ENCODE measurements around the gene OVAAL. TPM values are rescaled to one million over a fixed set of nuclear protein-coding genes. Genes with fewer than 3 reads are reported as not detected.

OVAAL gene
- total and polyA plus RNA-seq, 9 of the 15 experiments (the other 6 are each of a cell fraction or from before 2014, with no cell fraction given): 0.04 to 0.18 (median 0.08) TPM; not detected in 4

GRCh38 chr1:180563026-180563827, 4.5 kb downstream of the OVAAL start (continued):
- TF ChIP-seq ZNF239 (CRISPR knock-in tag; IDR thresholded peaks at IDR 0.05): peak; percentile 46; the same call in 1 of the 2 replicates
- TF ChIP-seq EGR1 (conservative IDR thresholded peaks at IDR 0.05): no peak
- TF ChIP-seq CREB3L1 (IDR thresholded peaks at IDR 0.05; ENCODE audit: borderline replicate concordance, low read depth): 0 out of 2 replicates have a peak, but pooled peaks have one; percentile 7
- TF ChIP-seq FOSL1 (tag; conservative IDR thresholded peaks at IDR 0.05): peak; percentile 66
- TF ChIP-seq TAF7 (tag; IDR thresholded peaks at IDR 0.05): peak; percentile 43
- TF ChIP-seq ZKSCAN8 (CRISPR knock-in tag; IDR thresholded peaks at IDR 0.05): peak; percentile 88
- TF ChIP-seq SMARCA4 (IDR thresholded peaks at IDR 0.05): peak; percentile 76; the same call in 1 of the 2 replicates
- no peak for TF ChIP-seq NR4A1 (CRISPR knock-in tag; IDR thresholded peaks at IDR 0.05)
- peak; percentile 88 for TF ChIP-seq NR4A1 (tag; IDR thresholded peaks at IDR 0.05)
- TF ChIP-seq, protein P1, sequence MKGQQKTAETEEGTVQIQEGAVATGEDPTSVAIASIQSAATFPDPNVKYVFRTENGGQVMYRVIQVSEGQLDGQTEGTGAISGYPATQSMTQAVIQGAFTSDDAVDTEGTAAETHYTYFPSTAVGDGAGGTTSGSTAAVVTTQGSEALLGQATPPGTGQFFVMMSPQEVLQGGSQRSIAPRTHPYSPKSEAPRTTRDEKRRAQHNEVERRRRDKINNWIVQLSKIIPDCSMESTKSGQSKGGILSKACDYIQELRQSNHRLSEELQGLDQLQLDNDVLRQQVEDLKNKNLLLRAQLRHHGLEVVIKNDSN (CRISPR knock-in tag; IDR thresholded peaks at IDR 0.05): peak; percentile 28; the same call in 1 of the 2 replicates
- peak; percentile 66; the same call in 1 of the 2 replicates for TF ChIP-seq HDAC2 (IDR thresholded peaks at IDR 0.05)
- TF ChIP-seq SMARCC2 (IDR thresholded peaks at IDR 0.05; ENCODE audit: low read depth): peak; percentile 36; the same call in 1 of the 2 replicates
- no peak for TF ChIP-seq STAG1 (CRISPR knock-in tag; IDR thresholded peaks at IDR 0.05; ENCODE audit: borderline replicate concordance)
- peak in 1 of 2 experiments; percentile 30; a peak in 1 of 4 replicates for TF ChIP-seq TRIM24 (IDR thresholded peaks at IDR 0.05)
- 0 out of 2 replicates have a peak, but pooled peaks have one; percentile 45 for TF ChIP-seq ZNF785 (CRISPR knock-in tag; IDR thresholded peaks at IDR 0.05)
- TF ChIP-seq BACH1 (tag; IDR thresholded peaks at IDR 0.05): peak; percentile 94
- TF ChIP-seq SRSF3 (IDR thresholded peaks at IDR 0.05; ENCODE audit: insufficient read depth, low read length): no peak
- TF ChIP-seq NONO (IDR thresholded peaks at IDR 0.05; ENCODE audit: low read depth in 2 of 2, low read length in 1 of 2): 0 out of 4 replicates have a peak, but pooled peaks of 1 of the 2 experiments have one; percentile 38
- no peak for TF ChIP-seq ZNF354B (CRISPR knock-in tag; IDR thresholded peaks at IDR 0.05)
- TF ChIP-seq, protein P2, sequence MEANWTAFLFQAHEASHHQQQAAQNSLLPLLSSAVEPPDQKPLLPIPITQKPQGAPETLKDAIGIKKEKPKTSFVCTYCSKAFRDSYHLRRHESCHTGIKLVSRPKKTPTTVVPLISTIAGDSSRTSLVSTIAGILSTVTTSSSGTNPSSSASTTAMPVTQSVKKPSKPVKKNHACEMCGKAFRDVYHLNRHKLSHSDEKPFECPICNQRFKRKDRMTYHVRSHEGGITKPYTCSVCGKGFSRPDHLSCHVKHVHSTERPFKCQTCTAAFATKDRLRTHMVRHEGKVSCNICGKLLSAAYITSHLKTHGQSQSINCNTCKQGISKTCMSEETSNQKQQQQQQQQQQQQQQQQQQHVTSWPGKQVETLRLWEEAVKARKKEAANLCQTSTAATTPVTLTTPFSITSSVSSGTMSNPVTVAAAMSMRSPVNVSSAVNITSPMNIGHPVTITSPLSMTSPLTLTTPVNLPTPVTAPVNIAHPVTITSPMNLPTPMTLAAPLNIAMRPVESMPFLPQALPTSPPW (CRISPR knock-in tag; IDR thresholded peaks at IDR 0.05): peak; percentile 50; the same call in 1 of the 2 replicates
- TF ChIP-seq GABPA (tag; conservative IDR thresholded peaks at IDR 0.05; ENCODE audit: low read depth): peak; percentile 25; the same call in 1 of the 2 replicates
